Stimulated activated naive B cell treated with anti-CD40 and anti-IgM and Interleukin-4, amounts not matched to agents 10 μg/mL and 1 μg/mL and 100 μg/mL, for 72 hours (primary cell): ENCODE measurements around the gene SIRT4.
"Not testable (repeated sequence)": the region's sequence is repeated elsewhere in the genome, so short reads cannot be mapped to it uniquely, and the experiment has no call there.

ENCODE experiments used
- ATAC-seq, 2 donors: fragments of 150-1000 bp; cut with Tn5 transposase; replicated peaks; 2 replicates each; pipeline ENCODE4 v1.10.0; 2021; ENCODE audit warnings: moderate library complexity in 1 of 2
- DNase-seq: peaks from one replicate; pipeline ENCODE4 v3.0.0; 2021
- H3K27ac Mint-ChIP-seq: one replicate; pipeline ENCODE4 v1.8.0; 2022; ENCODE audit warnings: mild to moderate bottlenecking, mixed read lengths
- H3K27me3 Mint-ChIP-seq, 2 donors: one replicate each; pipeline ENCODE4 v1.8.0; 2022; ENCODE audit warnings: mixed read lengths in 2 of 2
- H3K36me3 Mint-ChIP-seq, 2 donors: one replicate each; pipeline ENCODE4 v1.8.0; 2022; ENCODE audit warnings: mixed read lengths in 2 of 2, mild to moderate bottlenecking in 1 of 2
- H3K4me1 Mint-ChIP-seq, 2 donors: one replicate each; pipeline ENCODE4 v1.8.0; 2022; ENCODE audit warnings: mixed read lengths in 2 of 2, mild to moderate bottlenecking in 1 of 2
- H3K4me3 Mint-ChIP-seq, 2 donors: one replicate each; pipeline ENCODE4 v1.8.0; 2022; ENCODE audit warnings: mild to moderate bottlenecking in 2 of 2, mixed read lengths in 2 of 2, moderate library complexity in 1 of 2
- H3K9me3 Mint-ChIP-seq, 2 donors: one replicate each; pipeline ENCODE4 v1.8.0; 2022; ENCODE audit warnings: mixed read lengths in 2 of 2, mild to moderate bottlenecking in 1 of 2

Gene SIRT4, protein sequence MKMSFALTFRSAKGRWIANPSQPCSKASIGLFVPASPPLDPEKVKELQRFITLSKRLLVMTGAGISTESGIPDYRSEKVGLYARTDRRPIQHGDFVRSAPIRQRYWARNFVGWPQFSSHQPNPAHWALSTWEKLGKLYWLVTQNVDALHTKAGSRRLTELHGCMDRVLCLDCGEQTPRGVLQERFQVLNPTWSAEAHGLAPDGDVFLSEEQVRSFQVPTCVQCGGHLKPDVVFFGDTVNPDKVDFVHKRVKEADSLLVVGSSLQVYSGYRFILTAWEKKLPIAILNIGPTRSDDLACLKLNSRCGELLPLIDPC

DNA sequence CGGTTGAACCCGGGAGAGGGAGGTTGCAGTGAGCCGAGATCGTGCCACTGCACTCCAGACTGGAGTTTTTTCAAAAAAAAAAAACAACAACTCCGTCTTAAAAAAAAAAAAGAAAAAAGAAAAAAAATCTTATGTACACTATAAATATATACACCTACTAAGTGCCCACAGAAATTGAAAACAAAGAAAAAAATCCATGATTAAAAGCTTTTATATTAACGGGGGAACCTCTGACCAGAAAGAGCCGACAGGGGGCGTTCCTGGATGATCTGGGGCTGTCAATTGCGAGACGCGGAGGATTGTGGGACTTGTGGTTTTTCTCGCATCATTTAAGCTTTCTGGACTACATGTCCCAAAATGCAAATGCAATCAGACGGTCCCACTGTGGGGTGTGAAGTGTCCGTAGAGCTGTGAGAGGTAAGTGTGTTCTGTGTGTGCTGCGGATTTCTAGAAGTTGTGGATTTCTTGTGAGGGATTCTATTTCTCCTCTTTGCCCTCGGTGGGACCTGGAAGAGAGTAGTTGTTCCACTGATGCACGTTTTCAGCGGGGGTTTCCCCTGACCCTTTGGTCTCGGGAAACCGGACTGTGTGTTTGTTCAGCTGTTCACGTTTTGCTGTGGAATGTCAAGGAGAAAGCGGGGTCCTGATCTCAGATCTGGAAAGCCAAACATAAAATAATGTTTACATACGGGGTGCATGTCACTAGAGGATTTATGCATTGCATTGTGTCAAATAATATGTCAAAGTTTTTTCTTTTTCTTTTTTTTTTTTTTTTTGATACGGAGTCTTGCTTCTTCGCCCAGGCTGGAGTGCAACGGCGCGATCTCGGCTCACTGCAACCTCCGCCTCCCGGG is at the start of gene SIRT4:
SIRT4 (plus strand) TSS at position 360 of the 854 bp plus-strand sequence. CDS start 1,241 bp downstream, outside the sequence.
- Mint-ChIP-seq H3K4me3 (peak within 1 kb of the TSS; percentile 94), H3K9me3 (no peaks in the 10 kb centered on the region), H3K4me1 (peaks cover 6 to 10% of the 10 kb centered on the region in 2 donors), H3K27me3 (no peaks in the 10 kb centered on the region), H3K27ac (peak within 1 kb of the TSS; percentile 90), H3K36me3 (peaks cover 0 to 8% of the 10 kb centered on the region in 2 donors)
- peak; percentile 100 for ATAC-seq
- peak; percentile 78 for DNase-seq

DNA sequence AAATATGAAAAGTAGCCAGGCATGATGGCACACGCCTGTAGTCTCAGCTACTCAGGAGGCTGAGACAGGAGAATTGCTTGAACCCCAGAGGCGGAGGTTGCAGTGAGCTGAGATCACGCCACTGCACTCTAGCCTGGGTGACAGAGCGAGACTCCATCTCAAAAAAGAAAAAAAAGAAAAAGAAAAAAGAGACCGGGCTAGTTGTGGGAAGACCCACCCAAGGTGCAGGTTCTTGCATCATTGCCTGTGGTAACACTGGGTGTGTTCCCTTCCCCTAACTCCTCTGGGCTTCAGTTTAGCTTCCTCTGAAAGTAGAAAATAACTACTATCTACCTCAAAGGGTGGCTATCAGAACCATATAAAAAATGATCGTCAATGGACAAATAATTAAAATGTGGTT is 48.8 kb upstream of the SIRT4 start:
- H3K36me3 Mint-ChIP-seq, H3K9me3 Mint-ChIP-seq, H3K27ac Mint-ChIP-seq, DNase-seq: not testable (repeated sequence)
- peak overlapping the region in 1 of 2 donors; percentile 33 for H3K4me3 Mint-ChIP-seq
- peaks cover 42% of the 10 kb centered on the region in 2 donors for H3K4me1 Mint-ChIP-seq
- ATAC-seq, result peak; percentile 39 to 52
- H3K27me3 Mint-ChIP-seq, result peaks cover 64 to 66% of the 10 kb centered on the region in 2 donors

DNA sequence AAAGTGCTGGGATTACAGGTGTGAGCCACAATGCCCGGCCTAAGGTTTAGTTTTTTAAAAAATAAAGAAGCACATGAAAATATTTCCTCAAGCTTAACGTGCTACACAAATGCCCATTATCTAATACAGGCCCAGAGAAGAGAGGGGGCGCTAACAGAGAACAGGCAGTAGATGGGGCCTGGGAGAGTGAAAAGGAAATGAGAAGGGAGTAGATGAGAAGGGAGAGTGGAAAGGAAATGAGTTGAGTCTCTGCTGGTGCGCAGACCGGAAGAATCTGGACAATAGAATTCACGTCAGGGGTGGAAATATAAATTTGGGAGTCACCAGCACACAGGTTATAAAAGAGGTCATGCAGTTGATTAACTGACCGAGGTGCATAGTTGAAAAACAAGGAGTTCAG is 47.3 kb upstream of the SIRT4 start:
- no peak for ATAC-seq
- Mint-ChIP-seq H3K27me3 (peaks cover 58 to 64% of the 10 kb centered on the region in 2 donors), H3K4me3 (no peak overlapping the region), H3K9me3 (no peaks in the 10 kb centered on the region), H3K27ac (peak overlapping the region; percentile 89), H3K36me3 (peaks cover 0 to 8% of the 10 kb centered on the region in 2 donors), H3K4me1 (peaks cover 34 to 39% of the 10 kb centered on the region in 2 donors)
- DNase-seq, result no peak

DNA sequence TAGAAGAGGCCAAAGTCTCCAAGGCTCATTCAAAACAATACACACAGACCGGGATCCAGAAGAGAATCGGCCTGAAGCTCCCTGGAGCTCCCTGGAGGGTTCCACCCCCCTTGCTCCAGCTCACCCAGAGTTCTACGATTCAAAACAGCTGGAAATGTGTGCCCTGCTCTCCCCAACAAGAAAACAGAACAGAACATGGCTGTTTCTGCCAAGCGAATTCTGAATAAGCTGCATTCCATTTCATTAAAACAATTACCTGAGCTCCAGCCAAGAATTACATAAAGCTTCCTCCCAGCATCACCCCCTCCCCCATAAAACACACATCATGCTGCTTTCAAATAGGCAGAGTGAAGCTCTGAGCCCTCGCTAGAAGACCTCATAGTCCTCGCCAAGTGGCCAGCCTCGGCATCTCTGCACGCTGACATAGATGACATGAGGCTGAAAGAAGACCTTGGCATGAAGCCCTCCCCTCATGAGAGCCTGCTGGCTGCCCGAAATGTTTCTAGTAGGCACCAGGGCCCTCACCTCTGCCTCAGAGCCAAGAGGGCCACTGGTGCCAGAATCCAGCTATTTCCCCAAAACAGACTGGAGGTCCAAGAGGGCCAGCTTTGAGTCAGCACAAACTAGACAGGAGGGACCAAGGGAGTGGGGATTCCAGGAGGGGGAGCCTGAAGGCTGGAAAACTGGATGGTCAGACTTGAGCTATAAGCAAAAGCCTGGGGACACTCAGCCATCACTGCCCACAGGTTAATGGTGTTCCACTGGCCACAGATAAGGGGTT is 44.9 kb upstream of the SIRT4 start:
- H3K27ac Mint-ChIP-seq, result no peak overlapping the region
- H3K36me3 Mint-ChIP-seq, result peaks cover 0 to 8% of the 10 kb centered on the region in 2 donors
- DNase-seq, result no peak
- H3K4me1 Mint-ChIP-seq, result peaks cover 18 to 22% of the 10 kb centered on the region in 2 donors
- no peaks in the 10 kb centered on the region for H3K9me3 Mint-ChIP-seq
- no peak for ATAC-seq
- H3K27me3 Mint-ChIP-seq, result peaks cover 60 to 67% of the 10 kb centered on the region in 2 donors
- no peak overlapping the region for H3K4me3 Mint-ChIP-seq

DNA sequence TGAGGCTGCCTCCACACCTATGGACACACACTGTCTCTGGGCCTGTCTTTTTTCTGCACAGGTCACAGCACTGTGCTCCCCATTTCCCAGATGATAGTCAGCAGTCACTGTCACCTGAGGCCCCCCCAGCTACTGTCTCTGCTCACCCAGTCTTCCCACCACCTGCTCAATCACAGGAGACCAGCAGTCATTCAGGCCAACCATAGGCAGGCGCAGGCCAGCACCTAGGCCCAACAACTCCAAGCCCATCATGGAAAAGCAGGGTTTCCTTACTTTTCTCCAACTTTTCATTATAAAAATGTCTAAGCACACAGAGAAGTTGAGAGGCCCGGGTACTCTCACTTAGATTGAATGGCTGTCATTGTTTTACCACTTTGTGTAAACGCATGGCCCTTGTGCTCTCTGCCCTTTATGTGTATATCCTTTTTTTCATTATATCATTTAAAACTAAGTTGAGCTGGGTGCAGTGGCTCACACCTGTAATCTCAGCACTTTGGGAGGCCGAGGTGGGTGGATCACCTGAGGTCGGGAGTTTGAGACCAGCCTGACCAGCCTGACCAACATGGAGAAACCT is 43.7 kb upstream of the SIRT4 start:
- H3K9me3 Mint-ChIP-seq, result no peaks in the 10 kb centered on the region
- DNase-seq (no peak), ATAC-seq (no peak)
- H3K36me3 Mint-ChIP-seq, result peaks cover 0 to 8% of the 10 kb centered on the region in 2 donors
- H3K4me1 Mint-ChIP-seq, result peaks cover 18 to 21% of the 10 kb centered on the region in 2 donors
- no peak overlapping the region for H3K27ac Mint-ChIP-seq
- peaks cover 66 to 77% of the 10 kb centered on the region in 2 donors for H3K27me3 Mint-ChIP-seq
- H3K4me3 Mint-ChIP-seq, result no peak overlapping the region

DNA sequence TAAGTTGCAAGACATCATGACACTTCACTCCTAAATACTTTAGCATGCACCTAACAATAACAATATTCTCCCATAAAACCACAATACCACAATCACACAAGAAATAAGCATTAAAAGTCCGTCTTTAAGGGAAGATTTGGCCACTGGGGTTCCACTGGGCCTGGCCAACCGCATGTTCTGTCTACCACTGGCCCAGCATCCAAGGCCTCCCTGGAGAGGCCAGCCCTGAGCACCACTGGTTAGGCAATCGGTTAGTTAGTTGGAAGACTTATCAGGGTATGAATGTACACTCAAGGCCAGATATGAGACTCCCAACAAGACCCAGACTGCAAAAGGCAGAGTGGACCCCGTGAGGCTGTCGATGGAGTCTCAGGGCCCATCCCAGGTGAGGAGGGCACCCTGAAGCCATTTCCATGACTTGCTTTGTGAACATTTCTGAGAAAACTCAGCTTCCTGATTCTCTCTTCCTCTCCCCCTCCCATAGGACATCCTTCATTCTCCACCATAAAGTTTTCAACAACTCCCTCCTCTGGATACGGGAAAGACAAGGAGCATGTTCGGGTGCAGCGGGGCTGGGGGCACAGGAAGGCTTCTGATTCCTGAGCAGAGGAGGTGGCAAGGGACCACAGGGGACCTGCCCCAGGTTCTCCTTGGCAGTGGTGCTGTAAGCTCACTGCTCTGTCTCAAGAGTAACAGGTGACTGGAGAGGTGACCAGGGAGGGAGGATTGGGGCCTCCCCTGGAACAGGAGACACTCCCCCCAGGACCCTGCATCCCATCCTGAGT is 42.5 kb upstream of the SIRT4 start:
- Mint-ChIP-seq H3K27ac (no peak overlapping the region), H3K27me3 (peaks cover 69 to 88% of the 10 kb centered on the region in 2 donors), H3K9me3 (no peaks in the 10 kb centered on the region), H3K4me1 (peaks cover 20 to 21% of the 10 kb centered on the region in 2 donors), H3K4me3 (no peak overlapping the region), H3K36me3 (peaks cover 0 to 8% of the 10 kb centered on the region in 2 donors)
- no peak for DNase-seq
- ATAC-seq, result no peak

DNA sequence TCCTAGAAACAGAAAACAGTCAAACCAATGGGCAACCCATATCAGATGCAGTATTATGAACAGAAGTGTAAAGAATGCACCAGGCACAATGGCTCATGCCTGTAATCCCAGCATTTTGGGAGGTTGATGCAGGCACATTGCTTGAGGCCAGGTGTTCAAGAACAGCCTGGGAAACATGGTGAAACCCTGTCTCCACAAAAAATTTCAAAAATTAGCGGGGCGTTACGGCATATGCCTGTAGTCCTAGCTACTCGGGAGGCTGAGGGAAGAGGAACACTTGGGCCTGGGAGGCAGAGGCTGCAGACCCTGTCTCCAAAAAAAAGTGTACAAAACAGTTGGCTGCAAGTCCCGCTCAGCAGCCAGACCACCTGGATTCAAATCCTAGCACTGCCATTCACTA is 41.5 kb upstream of the SIRT4 start:
- Mint-ChIP-seq H3K36me3 (peaks cover 0 to 4% of the 10 kb centered on the region in 2 donors), H3K4me3 (no peak overlapping the region), H3K27ac (no peak overlapping the region), H3K9me3 (no peaks in the 10 kb centered on the region), H3K27me3 (peaks cover 66 to 88% of the 10 kb centered on the region in 2 donors), H3K4me1 (peaks cover 19 to 27% of the 10 kb centered on the region in 2 donors)
- no peak for ATAC-seq
- no peak for DNase-seq

DNA sequence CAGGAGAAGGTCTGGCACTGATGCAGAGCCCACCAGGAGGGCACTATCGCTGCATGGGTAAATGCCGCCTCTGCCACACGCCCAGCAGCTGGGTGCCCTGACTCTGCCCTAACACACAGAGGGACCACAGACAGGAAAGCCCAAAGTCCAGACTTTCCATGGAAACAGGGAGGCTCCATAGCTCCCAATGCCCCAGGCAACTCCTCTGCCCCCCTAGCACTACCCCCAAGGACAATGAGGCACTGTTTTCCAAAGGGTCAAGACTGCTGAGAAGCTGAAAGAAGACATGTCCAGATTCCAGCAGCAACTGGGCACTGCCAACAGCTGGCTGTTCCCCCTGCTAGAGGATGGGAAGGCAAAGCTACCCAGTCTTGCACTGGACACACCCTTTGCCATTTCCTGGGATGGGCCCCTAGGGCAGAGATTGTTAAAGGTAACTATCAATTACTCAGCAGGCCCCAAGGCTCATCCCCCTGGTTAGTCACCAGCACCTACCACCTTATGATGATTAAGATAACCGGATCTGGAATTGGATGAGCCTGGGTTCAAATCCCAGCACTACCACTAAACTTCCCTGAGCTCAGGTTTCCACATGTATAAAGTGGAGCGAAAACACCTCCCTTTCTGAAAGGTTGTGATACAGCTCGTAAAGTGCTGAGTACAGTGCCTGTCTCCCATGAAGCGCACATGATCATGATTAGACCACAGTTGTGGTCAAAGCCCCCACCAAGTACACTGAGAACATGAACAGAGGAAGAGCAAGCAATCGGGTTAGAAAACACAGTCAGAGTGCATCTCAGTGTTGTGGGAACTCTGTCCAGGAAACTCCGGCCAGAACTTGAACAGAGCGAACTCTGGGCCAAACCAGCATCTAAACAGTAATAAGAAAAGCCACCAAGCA is 39.9 kb upstream of the SIRT4 start:
- DNase-seq (no peak), ATAC-seq (no peak)
- no peak overlapping the region for H3K4me3 Mint-ChIP-seq
- H3K27ac Mint-ChIP-seq, result no peak overlapping the region
- peaks cover 20 to 34% of the 10 kb centered on the region in 2 donors for H3K4me1 Mint-ChIP-seq
- peaks cover 0 to 4% of the 10 kb centered on the region in 2 donors for H3K36me3 Mint-ChIP-seq
- H3K27me3 Mint-ChIP-seq, result peaks cover 61 to 84% of the 10 kb centered on the region in 2 donors
- no peaks in the 10 kb centered on the region for H3K9me3 Mint-ChIP-seq

DNA sequence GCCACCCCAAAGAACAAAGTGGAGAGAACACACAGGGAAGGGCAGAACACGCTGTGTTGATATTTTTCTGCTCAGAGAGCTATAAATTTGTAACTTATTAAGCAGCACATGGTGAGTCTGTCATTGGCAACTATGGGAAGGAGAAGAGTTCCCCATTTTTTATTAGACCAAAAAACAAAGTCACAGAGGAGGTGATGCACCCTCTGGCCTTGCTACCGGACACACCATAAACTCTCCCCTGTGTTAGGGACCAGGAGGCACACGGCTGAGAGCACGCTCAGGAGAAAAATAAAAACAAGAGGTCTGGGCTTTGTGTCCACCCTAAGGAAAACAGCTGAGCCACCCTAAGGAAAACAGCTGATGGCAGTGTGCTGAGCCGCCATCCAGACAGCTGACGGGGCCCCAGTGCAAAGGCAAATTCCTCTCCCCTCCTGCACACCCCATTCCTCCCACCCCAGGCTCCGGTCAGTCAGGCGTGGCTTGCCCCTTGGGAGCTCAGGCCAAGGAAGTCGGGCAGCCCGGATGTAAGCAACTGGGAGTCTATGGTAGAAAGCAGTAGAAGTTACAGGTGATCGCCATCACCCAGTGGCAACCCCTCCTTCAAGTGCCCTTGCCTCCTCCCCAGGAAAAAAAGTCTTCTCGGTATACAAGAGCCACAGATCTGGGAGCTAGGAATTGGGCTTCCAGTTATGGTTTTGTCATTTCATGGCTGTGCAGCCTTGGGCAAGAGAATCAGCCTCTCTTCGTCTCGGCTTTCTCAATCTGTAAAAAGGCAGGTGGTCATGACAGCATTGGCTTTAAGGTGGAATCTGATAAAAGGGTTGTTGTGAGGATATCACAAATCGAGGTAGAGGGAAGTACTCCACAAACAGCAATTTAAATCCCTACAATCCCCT is 39.0 kb upstream of the SIRT4 start:
- peaks cover 19 to 34% of the 10 kb centered on the region in 2 donors for H3K4me1 Mint-ChIP-seq
- H3K27ac Mint-ChIP-seq, result no peak overlapping the region
- ATAC-seq (no peak), DNase-seq (no peak)
- peaks cover 0 to 3% of the 10 kb centered on the region in 2 donors for H3K36me3 Mint-ChIP-seq
- H3K4me3 Mint-ChIP-seq, result no peak overlapping the region
- H3K9me3 Mint-ChIP-seq, result no peaks in the 10 kb centered on the region
- H3K27me3 Mint-ChIP-seq, result peaks cover 55 to 82% of the 10 kb centered on the region in 2 donors

DNA sequence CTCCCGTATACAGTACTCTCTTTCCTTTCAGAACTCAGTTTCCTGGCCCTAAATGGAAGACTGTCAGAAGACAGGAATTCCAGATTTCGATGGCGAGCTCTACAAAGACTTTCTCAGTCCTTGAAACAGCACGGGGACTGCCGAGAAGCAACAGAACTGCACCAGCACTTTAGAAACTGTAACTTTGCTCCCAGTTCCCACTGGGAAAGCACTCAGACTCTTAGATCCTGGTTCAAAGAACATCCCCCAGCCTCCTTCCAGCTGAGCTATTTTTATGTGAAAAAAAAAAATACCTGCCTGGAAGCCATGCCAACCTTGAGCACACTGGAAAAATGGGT is 38.4 kb upstream of the SIRT4 start:
- DNase-seq, result no peak
- Mint-ChIP-seq H3K36me3 (peaks cover 0 to 1% of the 10 kb centered on the region in 2 donors), H3K4me3 (no peak overlapping the region), H3K9me3 (no peaks in the 10 kb centered on the region), H3K27ac (no peak overlapping the region), H3K4me1 (peaks cover 18 to 34% of the 10 kb centered on the region in 2 donors), H3K27me3 (peaks cover 56 to 82% of the 10 kb centered on the region in 2 donors)
- no peak for ATAC-seq

DNA sequence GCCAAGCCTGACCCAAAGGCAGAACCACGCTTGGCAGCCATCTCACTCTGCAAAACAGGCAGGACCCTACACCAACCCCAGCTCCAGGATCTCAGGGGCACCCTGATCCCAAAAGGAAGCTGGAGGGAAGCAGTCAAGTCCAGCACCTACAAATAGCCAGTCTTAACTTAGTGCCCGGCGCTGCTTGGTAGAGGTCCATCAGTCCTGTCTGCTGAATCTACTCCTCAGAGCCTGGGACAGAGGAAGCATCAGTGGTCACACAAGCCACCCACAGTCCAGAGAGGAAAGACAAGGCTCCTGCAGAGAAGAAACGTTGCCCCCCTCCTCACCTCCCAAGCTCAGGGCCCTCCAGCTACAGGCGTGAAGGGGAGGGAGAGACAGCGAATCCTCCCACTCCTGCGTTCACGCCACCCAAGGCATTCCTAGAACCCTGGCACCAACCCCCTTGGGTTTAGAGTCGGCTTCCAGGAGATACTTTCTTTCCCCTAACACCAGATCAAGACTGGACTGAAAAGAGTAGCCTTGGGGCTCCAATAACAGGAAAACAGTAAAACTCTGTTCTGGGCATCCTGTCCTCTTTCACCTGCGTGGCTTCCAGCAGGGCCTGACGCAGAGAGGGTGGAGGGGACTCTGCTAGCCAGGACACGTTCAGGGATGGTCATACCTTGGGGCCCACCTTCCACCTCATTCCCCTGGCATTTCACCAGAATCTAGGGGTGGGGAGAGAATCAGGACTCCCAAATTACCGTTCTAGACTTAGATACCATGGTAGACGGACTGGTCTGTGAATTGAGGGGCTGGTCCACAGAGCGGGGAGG is 37.8 kb upstream of the SIRT4 start:
- ATAC-seq (no peak), DNase-seq (no peak)
- Mint-ChIP-seq H3K4me1 (peaks cover 18 to 34% of the 10 kb centered on the region in 2 donors), H3K27me3 (peaks cover 57 to 85% of the 10 kb centered on the region in 2 donors), H3K4me3 (peak overlapping the region; percentile 76 to 78), H3K36me3 (peaks cover 0 to 2% of the 10 kb centered on the region in 2 donors), H3K27ac (peak overlapping the region; percentile 49), H3K9me3 (no peaks in the 10 kb centered on the region)
